Left renal cortex interstitium (tissue), 4 donors: ENCODE measurements around the gene TMEM190. TPM values are rescaled to one million over a fixed set of nuclear protein-coding genes. Genes with fewer than 3 reads are reported as not detected.
"Not testable (repeated sequence)": the region's sequence is repeated elsewhere in the genome, so short reads cannot be mapped to it uniquely, and the experiment has no call there.

Source experiments
- DNase-seq, 4 donors: peaks; one replicate each; pipeline ENCODE4 v3.0.0-alpha.2; 2013; ENCODE audit warnings: low read depth in 4 of 4, low spot score in 2 of 4, missing footprints in 1 of 4
- polyA plus RNA-seq, 4 donors: library from polyadenylated mRNA; unstranded; fragments of 120-200 nt; gene quantifications; one replicate each; pipeline ENCODE4 v1.2.1, GENCODE V29; 2013; ENCODE audit not compliant: insufficient read length in 4 of 4

TMEM190 gene
- polyA plus RNA-seq, 4 donors, result 0.40 to 0.76 TPM; not detected in 2

DNA sequence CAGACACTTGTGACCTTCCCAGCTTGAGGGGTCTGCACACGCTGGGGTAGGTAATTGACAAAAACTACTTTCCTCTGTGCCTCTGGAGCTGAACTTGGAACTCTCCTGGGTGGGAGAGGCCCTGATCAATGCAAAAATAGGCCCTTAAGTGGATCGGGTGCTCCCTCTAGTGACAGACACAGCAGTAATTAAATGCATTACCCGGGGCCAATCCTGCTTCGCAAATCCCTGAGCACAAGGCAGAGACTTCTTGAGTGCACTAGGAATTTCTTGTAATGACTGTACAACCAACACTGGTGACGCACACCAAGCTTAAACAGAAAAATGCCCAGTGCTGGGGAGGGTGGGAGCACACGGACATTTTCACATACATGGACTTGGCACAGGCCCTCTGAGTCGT lies 41.6 kb downstream of the TMEM190 start:
- peak in 3 of 4 donors; percentile 48 to 74 (median 63) for DNase-seq

DNA sequence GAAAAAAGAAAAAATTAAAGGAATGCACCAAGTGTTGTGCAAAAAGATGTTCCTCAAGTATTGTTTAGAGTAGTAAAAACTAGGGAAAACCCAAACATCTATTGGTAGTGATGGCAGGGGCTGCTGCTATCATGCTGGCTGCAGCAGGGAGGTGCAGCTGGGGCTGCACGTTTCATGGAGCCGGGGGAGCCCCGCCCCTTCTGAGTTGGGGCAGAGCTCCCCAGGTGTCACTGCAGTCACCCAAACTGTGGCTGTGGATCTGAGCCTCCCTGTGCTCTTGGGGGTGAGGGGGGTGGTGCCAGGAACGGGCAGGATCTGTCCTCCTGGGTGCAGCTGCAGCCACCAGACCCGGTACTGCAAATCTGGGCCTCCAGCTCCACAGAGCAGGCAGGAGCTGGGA lies 42.5 kb downstream of the TMEM190 start:
- no peak for DNase-seq

DNA sequence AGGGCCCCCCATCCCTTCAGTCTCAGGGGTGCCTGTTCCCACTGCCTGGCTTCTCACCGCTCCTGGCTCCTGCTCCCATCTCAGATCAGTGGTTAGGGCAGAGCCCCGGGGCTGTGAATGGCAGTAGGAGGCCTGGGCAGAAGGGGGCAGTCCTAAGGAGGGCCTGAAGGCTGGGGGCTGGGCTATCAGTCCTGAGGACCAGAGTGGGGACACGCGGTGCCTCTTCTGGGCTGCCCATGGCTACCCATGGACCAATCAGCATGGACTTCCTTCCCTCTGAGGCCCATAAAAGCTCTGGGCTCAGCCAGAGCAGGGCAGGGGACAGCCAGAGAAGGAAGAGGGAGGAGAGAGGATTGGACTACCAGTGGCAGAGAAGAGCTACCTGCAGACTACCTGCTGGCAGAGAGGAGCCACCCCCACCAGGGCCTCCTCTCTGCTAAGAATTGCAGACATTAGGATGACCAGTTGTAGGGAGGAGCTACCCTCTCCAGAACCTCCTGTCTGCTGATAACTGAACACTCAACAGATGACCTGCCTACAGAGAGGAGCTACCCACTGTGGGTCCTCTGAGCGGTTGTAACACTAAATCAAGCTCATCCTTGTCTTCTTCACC lies 43.1 kb downstream of the TMEM190 start:
- no peak for DNase-seq

DNA sequence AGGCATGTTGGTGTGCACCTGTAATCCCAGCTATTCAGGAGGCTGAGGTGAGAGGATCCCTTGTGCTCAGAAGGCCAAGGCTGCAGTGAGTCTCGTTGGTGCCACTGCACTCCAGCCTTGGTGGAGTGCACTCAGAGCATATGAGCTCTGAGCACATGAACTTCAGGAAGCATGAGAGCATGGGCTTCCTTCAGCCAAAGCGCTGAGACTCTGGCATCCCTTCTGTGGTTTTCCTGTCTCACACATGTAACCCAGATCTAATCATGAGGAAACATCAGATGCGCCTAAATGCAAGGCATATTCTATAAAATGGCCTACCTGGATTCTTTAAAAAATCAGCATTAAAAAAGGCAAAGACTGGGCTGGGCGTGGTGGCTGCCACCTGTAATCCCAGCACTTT lies 44.7 kb downstream of the TMEM190 start:
- not testable (repeated sequence) for DNase-seq

DNA sequence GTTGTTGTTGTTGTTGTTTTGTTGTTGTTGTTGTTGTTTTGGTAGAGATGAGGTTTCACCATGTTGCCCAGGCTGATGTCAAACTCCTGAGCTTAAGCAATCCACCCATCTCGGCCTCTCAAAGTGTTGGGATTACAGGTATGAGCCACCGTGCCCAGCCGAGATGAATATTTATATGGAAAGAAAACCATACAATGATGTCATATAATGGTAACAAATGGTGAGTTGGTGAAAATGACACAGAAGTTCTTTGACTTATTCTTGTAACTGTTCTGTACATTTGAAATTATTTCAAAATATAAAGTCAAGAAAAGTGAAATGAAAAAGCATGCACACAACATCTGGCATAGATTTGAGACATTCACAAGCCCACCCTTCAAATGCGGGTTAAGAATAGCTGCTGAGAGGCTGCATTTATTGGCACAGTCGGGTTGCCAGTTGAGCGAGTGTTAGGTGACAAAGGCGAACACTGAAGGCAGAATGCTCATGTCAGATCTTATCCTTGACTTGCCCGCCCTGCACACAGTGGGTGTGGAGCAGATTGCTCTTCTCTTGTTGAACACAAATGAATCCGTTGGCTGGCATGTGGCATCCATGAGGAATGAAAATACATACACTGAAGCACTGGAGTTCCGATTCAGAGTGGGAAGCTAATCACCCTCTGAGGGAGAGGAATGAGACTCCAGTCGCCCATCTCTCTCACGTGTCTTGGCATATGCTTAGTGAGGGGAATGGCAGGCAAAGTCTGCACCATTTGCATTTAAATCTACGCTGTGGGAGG lies 46.8 kb downstream of the TMEM190 start:
- no peak for DNase-seq

DNA sequence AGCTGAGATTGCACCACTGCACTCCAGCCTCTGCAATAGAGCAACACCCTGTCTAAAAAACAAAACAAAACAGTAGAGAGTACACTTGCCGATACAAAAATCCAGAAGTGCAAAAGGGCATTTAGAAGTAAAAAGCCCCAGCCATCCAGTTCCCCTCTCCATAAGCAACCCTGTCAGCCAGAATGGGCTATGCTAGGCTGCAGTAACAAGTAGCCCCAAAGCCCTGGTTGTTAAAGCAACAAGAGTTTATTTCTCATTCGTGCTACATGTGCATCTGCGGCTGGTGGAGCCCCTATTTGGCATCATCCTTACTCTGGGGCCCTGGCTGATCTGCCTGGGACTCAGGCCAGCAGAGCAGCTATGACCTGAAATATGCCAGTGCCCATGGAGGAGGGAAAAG lies 47.9 kb downstream of the TMEM190 start:
- DNase-seq, result no peak

DNA sequence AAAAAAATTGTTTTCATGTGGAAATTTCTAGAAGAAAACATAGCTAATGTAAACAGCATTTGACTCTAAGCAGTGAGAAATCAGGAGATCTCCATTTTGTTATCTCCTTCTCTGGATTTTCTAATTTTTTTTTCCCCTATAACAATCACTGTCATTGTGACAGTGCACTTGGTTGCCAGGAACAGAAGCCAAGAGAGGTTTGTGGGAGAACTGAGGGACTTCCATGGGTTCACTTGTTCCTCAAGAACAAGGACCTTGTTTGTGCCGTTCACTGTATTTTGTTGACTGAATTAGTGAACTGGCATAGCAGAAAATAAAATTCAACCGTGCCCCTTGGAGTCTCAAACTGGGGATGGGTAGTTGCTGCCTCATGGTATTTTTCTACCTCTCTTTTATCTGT lies 49.4 kb downstream of the TMEM190 start:
- DNase-seq, result no peak

Other genes with a start within 250 kb of the TMEM190 start
- 1 to 10 TPM; 2.7 to 7.7 (median 4.1) TPM for gene TNNT1, start 227.6 kb upstream of the TMEM190 start, polyA plus RNA-seq
- gene TNNI3, start 219.1 kb upstream of the TMEM190 start, polyA plus RNA-seq, result 1 to 10 TPM; 3.3 to 6.6 (median 4.4) TPM
- gene DNAAF3, start 210.2 kb upstream of the TMEM190 start, polyA plus RNA-seq, result 1 to 10 TPM; 5.1 to 10.0 (median 9.6) TPM
- gene SYT5, start 196.5 kb upstream of the TMEM190 start, polyA plus RNA-seq, result under 1 TPM; 0.07 to 0.71 (median 0.17) TPM
- under 1 TPM; 0.06 to 0.17 (median 0.11) TPM for gene PTPRH, start 167.3 kb upstream of the TMEM190 start, polyA plus RNA-seq
- gene TMEM86B, start 148.1 kb upstream of the TMEM190 start, polyA plus RNA-seq, result 1 to 10 TPM; 2.4 to 7.4 (median 4.0) TPM
- 10 to 100 TPM; 37.3 to 61.5 (median 51.1) TPM for gene PPP6R1, start 117.8 kb upstream of the TMEM190 start, polyA plus RNA-seq
- 10 to 100 TPM; 26.0 to 51.5 (median 42.0) TPM for gene HSPBP1, start 96.7 kb upstream of the TMEM190 start, polyA plus RNA-seq
- gene BRSK1, start 92.8 kb upstream of the TMEM190 start, polyA plus RNA-seq, result 10 to 100 TPM; 14.4 to 21.4 (median 15.9) TPM
- gene TMEM150B, start 51.5 kb upstream of the TMEM190 start, polyA plus RNA-seq, result 1 to 10 TPM; 1.0 to 1.7 (median 1.3) TPM
- 10 to 100 TPM; 13.5 to 36.8 (median 27.2) TPM for gene KMT5C, start 37.0 kb upstream of the TMEM190 start, polyA plus RNA-seq
- 1 to 10 TPM in 3 of 4 donors, under 1 TPM in 1; 0.76 to 1.8 (median 1.4) TPM for gene COX6B2, start 22.1 kb upstream of the TMEM190 start, polyA plus RNA-seq
- under 1 TPM; 0.08 to 0.49 (median 0.21) TPM for gene GARIN5B, start 13.6 kb upstream of the TMEM190 start, polyA plus RNA-seq
- 1 to 10 TPM; 1.0 to 2.6 (median 1.6) TPM for gene IL11, start 6.4 kb upstream of the TMEM190 start, polyA plus RNA-seq
- 1 to 10 TPM in 2 of 4 donors, under 1 TPM in 2; 0.18 to 2.4 (median 1.0) TPM for gene TMEM238, start 7.5 kb downstream of the TMEM190 start, polyA plus RNA-seq
- 1,000 to 10,000 TPM in 3 of 4 donors, 100 to 1,000 TPM in 1; 826 to 1,568 (median 1,229) TPM for gene RPL28, start 9.1 kb downstream of the TMEM190 start, polyA plus RNA-seq
- gene UBE2S, start 31.0 kb downstream of the TMEM190 start, polyA plus RNA-seq, result 10 to 100 TPM; 38.3 to 71.0 (median 48.0) TPM
- gene SHISA7, start 66.5 kb downstream of the TMEM190 start, polyA plus RNA-seq, result under 1 TPM; 0.16 to 0.38 (median 0.22) TPM
- 10 to 100 TPM; 33.8 to 59.3 (median 42.8) TPM for gene ISOC2, start 84.8 kb downstream of the TMEM190 start, polyA plus RNA-seq
- gene C19orf85, start 87.9 kb downstream of the TMEM190 start, polyA plus RNA-seq, result not detected
- gene ZNF628, start 99.8 kb downstream of the TMEM190 start, polyA plus RNA-seq, result 1 to 10 TPM; 2.3 to 6.8 (median 4.4) TPM
- gene NAT14, start 108.4 kb downstream of the TMEM190 start, polyA plus RNA-seq, result 10 to 100 TPM; 41.9 to 74.3 (median 57.1) TPM
- gene SSC5D, start 111.6 kb downstream of the TMEM190 start, polyA plus RNA-seq, result 1 to 10 TPM; 1.4 to 3.1 (median 2.1) TPM
- gene SBK2, start 160.3 kb downstream of the TMEM190 start, polyA plus RNA-seq, result 1 to 10 TPM in 1 of 4 donors, under 1 TPM in 3; 0.51 to 1.5 (median 0.88) TPM
- gene SBK3, start 168.7 kb downstream of the TMEM190 start, polyA plus RNA-seq, result under 1 TPM; 0.10 to 0.22 (median 0.13) TPM
- 10 to 100 TPM in 3 of 4 donors, 1 to 10 TPM in 1; 9.8 to 26.1 (median 17.7) TPM for gene ZNF579, start 204.0 kb downstream of the TMEM190 start, polyA plus RNA-seq
- gene FIZ1, start 222.7 kb downstream of the TMEM190 start, polyA plus RNA-seq, result 10 to 100 TPM; 15.7 to 28.9 (median 23.4) TPM
- gene ZNF524, start 223.5 kb downstream of the TMEM190 start, polyA plus RNA-seq, result 10 to 100 TPM in 2 of 4 donors, 1 to 10 TPM in 2; 5.3 to 14.8 (median 10.9) TPM
- 10 to 100 TPM in 2 of 4 donors, 1 to 10 TPM in 2; 5.8 to 15.1 (median 11.3) TPM for gene ZNF865, start 228.8 kb downstream of the TMEM190 start, polyA plus RNA-seq
- gene ZNF784, start 247.7 kb downstream of the TMEM190 start, polyA plus RNA-seq, result 10 to 100 TPM in 3 of 4 donors, 1 to 10 TPM in 1; 9.1 to 15.0 (median 12.9) TPM